HL-60/S4 treated with phorbol 12-myristate 13-acetate at 8.2 ng/mL for 4 days and 3 days (cell line): Measurements from ENCODE around the gene PDE4C.

Experiments
- in situ Hi-C: fragments of 300-500 bp; cut with MboI; formaldehyde crosslinking; loops from 2 replicates; pipeline ENCODE4 v1.15.0; 2022; ENCODE audit warnings: low sequenced_read_pairs

The PDE4C gene

GRCh38 chr19:18203408-18203862, 22.8 kb downstream of the PDE4C start:
- in situ Hi-C loops = loop anchor here (25.0 kb wide), 1 partner anchor 134 kb away; the partner anchor contains the start of gene PGPEP1

DNA sequence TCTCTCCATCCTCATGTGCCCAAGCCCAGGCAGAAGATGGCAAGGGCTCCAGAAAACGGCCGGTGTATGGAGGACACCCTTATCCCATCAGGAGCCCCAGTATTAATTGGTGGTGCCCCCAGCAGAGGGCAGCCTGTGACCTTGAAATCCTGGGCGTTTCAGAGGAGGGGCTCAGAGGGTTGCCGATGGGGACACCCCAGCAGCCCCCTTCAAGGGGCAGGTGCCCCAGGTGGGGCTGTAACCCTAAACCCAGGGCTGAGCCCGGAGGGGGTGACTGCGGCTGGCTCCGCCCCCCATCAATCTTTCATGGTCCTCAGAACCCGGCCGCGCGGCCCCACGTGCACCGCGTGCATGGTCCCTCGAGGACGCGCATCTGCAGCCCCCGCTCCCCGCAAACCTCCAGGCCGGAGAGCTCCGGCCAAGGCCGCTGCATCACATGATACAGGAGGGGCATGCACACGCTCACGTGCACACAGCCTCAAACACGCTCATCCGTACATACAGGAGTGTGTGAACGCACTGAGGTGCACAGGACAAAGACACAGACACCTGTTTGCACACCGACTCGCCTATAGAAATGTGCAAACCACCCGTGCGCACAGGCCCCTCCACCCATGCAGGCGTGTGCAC, 23.3 kb downstream of the PDE4C start:
- in situ Hi-C loops = loop anchor here (25.0 kb wide), 1 partner anchor 134 kb away; the partner anchor contains the start of gene PGPEP1

DNA sequence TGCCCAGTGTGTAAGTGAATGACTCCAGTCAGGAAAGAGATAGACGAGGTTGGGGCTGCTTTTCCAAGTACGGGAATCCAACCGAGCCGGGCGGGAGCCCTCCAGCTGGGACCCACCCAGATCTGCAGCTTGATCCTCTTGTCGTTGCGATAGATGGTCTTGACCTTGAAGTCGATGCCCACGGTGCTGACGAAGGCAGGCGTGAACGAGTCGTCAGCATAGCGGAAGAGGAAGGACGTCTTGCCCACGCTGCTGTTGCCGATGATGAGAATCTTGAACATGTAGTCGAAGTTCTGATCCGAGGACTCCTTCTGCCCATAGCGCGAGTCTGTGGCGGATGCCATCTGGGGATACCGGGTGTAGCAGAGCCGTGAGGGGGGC, 23.9 kb downstream of the PDE4C start:
- in situ Hi-C loops = loop anchor here (25.0 kb wide), 1 partner anchor 135 kb away; the partner anchor contains the start of gene PGPEP1

GRCh38 chr19:18198374-18198773, 27.9 kb downstream of the PDE4C start:
- in situ Hi-C loops = no loop called here

DNA sequence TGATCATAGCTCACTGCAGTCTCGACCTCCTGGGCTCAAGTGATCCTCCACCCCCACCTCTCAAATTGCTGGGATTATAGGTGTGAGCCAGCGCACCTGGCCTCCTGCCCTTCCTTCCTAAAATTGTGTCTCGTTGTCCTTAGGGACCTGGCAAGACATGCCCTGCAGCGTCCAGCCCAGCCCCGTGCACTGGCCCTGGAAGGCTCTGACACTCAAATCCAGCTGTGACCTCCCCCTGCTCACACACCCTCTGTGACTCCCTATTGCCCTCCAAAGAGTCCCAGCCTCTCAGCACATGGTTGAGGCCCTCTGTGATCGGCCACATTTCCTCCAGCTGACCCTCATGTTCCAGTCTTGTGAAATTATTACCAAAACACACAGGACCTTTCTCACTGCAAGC, 28.3 kb downstream of the PDE4C start:
- in situ Hi-C loops = no loop called here

DNA sequence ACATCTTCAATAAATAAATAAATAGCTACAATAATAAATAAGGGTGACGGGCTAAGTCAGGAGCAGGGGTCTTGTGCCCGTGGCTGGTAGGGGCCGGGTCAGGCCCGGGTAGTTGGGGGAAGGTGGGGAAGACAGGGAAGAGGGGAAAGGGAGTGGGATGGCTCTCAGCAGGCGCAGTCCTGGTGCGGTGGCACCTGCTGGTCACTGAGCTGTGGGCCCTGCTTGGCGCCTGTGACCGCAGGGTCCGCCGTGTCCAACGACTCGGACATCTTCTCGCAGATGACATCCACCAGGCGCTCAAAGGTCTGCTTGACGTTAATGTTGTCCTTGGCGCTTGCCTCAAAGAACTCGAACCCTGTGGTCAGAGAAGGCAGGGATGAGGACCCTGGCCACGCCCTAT, 28.9 kb downstream of the PDE4C start:
- in situ Hi-C loops = no loop called here

DNA sequence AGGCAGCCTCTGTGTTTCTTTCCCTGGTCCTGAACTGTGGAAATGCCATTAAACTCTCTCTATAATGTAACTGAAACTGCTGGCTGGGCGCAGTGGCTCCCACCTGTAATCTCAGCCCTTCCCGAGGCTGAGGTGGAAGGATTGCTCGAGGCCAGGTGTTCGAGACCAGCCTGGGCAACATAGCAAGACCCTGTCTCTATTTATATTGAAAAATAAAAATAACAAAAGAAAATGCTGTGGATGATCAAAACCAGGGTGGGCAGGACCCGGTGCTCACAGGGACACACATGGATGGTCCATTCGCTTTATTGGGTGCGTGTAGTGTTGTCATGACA, 29.8 kb downstream of the PDE4C start:
- in situ Hi-C loops = no loop called here

- in situ Hi-C loops = no loop called here
These were observed 31.5 kb downstream of the PDE4C start for GRCh38 chr19:18194554-18195238.

- in situ Hi-C loops = no loop called here
These were observed 32.1 kb downstream of the PDE4C start for GRCh38 chr19:18194181-18194530.

- in situ Hi-C loops = no loop called here
These were observed 32.7 kb downstream of the PDE4C start for GRCh38 chr19:18193388-18194180.

DNA sequence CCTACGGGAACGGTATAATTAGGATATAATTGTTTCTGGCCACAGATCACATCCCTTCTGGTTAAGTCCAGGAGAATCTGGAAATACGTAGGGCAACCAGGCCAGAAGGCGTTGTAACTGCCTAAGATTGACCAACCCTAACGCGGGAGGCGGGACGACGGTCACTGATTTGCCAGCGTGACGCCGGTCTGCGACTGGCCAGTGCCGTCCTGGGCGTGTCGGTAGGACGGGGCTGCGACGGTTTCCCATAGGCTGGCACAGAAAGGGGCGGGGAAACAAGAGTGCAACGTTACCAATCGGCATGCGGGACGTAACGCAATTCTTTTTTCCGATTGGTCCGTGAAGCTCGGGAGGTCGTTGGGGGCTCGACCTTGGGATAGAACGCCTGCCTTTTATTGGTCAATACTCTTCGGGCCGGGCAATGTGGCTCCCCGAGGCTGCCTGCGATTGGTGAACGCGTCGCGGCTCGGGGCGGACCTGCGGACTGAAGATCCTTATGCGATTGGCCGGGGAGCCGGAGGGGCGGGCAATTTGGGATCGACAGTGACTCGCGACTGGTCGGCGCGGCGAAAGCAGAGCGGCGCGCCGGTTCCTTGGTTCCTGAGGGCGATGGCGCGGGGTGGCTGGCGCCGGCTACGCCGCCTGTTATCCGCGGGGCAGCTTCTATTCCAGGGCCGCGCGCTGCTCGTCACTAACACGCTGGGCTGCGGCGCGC, 33.4 kb downstream of the PDE4C start, which contains the start of gene MPV17L2:
MPV17L2 (plus strand) TSS at position 546 of the 715 bp plus-strand sequence; CDS start at position 610, 64 bp downstream.
- in situ Hi-C loops = no loop called here

- in situ Hi-C loops = no loop called here
These were observed 34.6 kb downstream of the PDE4C start for GRCh38 chr19:18191640-18192062.

DNA sequence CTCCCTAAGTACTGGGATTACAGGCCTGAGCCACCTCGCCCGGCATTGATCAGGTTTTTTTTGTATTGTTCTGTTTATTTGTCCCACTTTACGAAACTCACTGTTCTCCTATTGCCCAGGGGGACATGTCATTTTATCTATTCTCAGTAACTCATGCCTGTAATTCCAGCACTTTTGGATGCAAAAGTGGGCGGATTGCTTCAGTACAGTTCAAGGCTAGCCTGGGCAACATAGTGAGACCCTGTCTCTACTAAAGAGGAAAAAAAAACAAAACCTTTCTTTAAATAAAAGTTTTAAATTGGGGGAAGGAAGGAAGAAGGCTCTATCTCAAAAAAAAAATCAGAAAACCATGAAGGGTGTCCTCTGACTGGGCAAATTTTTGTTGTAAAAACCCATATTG, 36.0 kb downstream of the PDE4C start:
- in situ Hi-C loops = no loop called here

DNA sequence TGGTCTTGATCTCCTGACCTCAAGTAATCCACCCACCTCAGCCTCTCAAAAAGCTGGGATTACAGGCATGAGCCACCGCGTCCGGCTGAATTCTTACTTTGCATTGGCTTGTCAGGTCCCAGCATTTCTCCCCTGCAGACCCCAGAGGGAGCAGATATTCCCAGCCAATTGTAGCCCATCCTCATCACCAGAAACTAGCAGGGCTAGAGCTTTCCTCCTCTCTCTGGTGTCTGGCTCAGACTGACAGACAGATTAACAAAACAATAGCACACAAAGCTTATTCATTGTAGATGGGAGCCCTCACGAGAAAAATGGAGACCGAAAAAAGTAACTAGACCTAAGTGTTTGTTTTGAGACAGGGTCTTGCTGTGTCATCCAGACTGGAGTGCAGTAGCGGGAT, 40.7 kb downstream of the PDE4C start:
- in situ Hi-C loops = no loop called here

DNA sequence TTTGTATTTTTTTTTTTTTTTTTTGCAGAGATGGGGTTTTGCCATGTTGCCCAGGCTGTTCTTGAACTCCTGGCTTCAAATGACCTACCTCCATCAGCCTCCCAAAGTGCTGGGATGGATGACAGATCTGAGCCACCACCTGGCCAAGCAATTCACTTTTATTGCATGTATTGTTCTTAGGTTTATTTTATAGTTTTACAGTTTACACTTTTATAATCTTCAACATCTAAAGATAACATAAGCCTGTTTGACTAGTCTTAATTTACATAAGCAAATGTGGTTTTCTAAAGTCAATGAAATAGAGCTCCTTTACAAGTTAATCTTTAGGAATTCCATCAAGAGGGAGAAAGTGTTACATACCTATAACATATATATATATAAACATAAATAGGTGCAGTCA, 42.7 kb downstream of the PDE4C start:
- in situ Hi-C loops = no loop called here

- in situ Hi-C loops = no loop called here
These were observed 46.3 kb downstream of the PDE4C start for GRCh38 chr19:18179957-18180356.

GRCh38 chr19:18176367-18177310, 49.6 kb downstream of the PDE4C start:
- in situ Hi-C loops = no loop called here

GRCh38 chr19:18174983-18175382, 51.3 kb downstream of the PDE4C start:
- in situ Hi-C loops = no loop called here
